ENCODE results near the gene CD99. TPM values are rescaled to one million over a fixed set of nuclear protein-coding genes. Genes with fewer than 3 reads are reported as not detected.

CD99 gene
- total and polyA plus RNA-seq, 7 experiments from 2014 or later: 112 to 293 (median 179) TPM

Other genes starting within 250 kb of the CD99 start
- 10 to 100 TPM; 15.6 to 26.2 (median 20.4) TPM for gene DHRSX, start 190.3 kb upstream of the CD99 start, total RNA-seq
- gene DHRSX, start 190.3 kb upstream of the CD99 start, polyA plus RNA-seq: 10 to 100 TPM; 15.0 to 16.2 TPM
- gene ZBED1, start 190.3 kb upstream of the CD99 start, total RNA-seq: 10 to 100 TPM; 23.7 to 37.0 (median 27.4) TPM
- 10 to 100 TPM; 33.3 to 44.3 TPM for gene ZBED1, start 190.3 kb upstream of the CD99 start, polyA plus RNA-seq
- gene XG, start 60.7 kb downstream of the CD99 start, total RNA-seq: under 1 TPM in 2 of 5 experiments, not detected in 3; 0.22 to 0.71 TPM
- gene XG, start 60.7 kb downstream of the CD99 start, polyA plus RNA-seq: not detected
- not detected for gene GYG2, start 137.6 kb downstream of the CD99 start, total RNA-seq
- gene GYG2, start 137.6 kb downstream of the CD99 start, polyA plus RNA-seq: not detected
- 1 to 10 TPM in 4 of 5 experiments, under 1 TPM in 1; 0.97 to 8.9 (median 2.0) TPM for gene ARSD, start 238.0 kb downstream of the CD99 start, total RNA-seq
- gene ARSD, start 238.0 kb downstream of the CD99 start, polyA plus RNA-seq: 1 to 10 TPM; 1.0 to 2.4 TPM

All from naive thymus-derived CD4-positive, alpha-beta T cell (primary cell).